Measurements from ENCODE around the gene ZNF487.
"Not testable (repeated sequence)": the region's sequence is repeated elsewhere in the genome, so short reads cannot be mapped to it uniquely, and the experiment has no call there.

The ZNF487 gene

DNA sequence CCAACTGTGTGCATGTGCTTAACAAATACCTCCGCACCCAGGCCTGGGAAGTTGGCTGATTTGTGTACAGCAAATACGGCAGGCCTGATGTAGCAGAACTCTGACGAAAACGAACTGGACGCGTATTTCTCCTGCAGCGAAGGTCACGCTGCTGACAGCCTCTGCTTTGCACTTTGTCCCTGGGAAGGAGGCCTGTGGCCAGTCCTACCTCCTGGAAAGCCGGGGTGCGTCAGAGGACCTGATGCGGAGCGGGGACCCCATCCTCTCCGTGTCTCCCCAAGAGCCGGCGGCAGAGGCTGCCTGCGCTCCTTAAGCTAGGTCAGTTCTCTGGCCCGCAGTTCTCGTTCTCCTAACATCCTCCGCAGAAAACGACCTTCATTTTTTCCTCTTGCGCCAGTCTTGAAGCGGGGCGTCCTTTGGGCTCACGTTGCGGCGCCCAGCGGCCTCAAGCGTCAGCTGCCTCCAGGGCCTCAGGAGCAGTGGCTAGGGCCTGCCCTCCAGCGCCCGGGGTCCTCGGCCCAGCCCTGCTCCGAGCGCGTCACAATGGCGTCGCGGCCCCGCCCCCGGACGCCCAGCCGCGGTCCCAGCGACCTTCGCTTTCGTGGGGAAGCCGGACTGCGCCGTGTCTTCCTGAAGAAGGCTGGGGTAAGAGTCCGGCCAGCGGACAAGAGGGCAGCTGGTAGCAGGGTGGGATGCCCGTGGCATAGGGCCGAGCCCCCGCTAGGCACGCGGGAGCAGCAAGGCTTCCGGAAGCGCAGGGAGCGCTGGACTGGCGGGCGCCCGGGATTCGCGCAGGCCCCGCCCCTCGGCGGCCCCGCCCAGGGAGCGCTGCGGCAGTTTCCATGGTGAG is at the start of gene ZNF487:
Gene ZNF487 (plus strand): TSS at position 821 of the 850 bp plus-strand sequence. CDS start 38,703 bp downstream, outside the sequence.
- DNase-seq: peak; percentile 81

DNA sequence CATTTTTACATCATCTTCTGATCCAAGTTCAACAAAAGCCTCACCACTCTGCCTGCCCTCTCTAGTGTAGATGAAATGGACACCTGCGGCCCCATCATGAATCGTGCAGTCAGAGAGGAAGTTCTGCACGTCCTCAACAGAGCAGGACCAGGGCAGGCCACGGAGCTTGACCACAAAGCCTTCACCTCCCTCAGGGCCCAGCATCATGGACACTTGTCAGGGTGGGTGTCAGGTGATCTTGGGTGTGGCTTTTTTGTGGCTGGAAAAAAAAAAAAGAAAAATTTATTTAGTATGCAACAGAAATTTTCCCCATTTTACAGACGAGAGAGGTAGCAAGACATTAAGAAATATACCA is 49.3 kb upstream of the ZNF487 start:
- no peak for DNase-seq

DNA sequence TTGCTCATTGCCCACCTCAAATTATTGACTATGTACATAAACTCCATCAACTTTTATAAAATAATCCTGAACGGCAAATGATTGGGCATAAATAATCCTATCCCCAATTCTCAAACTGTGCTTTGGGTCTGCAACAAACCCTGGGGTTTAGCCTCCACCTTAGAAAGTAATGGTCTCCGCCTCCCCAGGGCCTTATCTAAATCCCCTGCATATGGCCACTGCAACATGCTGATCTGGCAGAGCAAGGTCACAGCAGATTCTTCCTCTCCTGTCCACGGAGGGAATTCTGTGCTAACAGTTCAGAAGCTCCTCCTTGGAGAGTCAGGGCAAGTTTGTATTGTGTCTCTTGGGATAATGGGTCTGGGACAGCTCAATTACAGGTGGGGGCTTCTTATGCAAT is 47.0 kb upstream of the ZNF487 start:
- DNase-seq: no peak

- no peak for DNase-seq
Measured at GRCh38 chr10:43390333-43390732, 46.6 kb upstream of the ZNF487 start.

DNA sequence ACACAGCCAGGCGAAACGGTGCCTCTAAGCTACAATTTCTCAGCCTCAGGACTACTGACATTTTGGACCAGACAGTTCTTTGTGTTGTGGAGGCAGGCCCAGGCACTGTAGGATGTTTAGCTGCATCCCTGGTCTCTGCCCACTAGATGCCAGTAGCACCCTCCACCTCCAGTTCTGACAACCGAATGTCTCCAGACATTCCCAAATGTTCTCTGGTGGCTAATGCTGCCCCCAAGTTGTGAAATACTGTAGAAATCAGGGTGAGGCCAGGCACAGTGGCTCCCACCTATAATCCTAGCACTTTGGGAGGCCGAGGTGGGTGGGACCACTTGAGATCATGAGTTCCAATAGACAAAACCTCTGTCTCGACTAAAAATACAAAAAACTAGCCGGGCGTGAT is 46.2 kb upstream of the ZNF487 start:
- no peak for DNase-seq

- no peak for DNase-seq
Measured at GRCh38 chr10:43391496-43391895, 45.4 kb upstream of the ZNF487 start.

DNA sequence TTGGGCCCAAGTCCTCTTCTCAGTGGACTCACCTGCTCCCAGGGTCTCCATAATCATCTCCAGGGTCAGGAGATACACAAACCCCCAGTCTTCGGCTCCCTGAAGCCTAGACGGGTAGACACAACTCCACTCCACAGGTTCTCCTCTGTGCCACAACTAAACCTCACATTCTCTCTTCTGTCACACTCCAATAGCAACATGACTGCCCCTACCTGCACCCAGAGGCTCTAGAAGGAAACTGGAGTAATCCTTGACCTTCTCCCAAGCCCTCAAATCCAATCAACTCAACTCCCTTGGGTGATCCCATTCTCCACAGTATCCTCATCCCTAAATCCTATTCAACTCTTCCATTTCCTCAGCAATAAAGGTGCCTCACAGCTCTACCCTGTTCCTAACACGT is 44.2 kb upstream of the ZNF487 start:
- no peak for DNase-seq

- not testable (repeated sequence) for DNase-seq
Measured at GRCh38 chr10:43393186-43393585, 43.7 kb upstream of the ZNF487 start.

DNA sequence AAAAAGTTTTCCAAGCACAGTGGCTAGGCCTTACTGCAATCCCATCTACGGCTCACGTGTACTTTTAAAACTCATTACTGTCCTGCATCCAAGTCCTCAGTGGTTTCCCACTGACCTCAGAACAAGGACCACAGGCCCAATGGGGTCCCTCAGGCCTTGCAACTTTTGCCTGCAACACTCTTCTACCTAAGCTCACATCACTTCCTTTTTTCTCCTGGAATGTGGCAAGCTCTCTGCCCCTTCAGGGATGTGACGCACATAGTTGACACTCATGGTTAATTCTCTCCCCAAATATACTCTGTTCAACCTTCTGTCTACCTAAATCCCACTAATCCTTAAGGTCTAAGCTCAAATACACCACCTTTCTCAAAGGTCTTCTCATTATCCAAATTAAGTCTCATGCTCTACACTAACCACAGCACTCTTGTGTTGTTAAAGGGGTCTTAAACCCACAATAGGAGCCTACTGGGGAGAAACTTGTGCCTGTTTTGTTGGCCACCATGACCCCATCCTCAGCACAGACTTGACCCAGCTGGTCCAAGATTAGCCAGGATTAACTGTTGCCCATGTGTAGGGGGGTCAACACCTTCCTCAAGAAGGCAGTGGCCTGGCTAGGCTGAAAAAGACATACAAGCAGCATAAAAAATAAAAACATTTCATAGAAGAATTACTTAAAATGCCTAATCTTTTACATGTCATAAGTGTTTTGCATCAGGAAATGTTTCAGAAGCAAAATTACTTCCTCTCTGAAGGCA is 43.1 kb upstream of the ZNF487 start:
- DNase-seq: no peak

DNA sequence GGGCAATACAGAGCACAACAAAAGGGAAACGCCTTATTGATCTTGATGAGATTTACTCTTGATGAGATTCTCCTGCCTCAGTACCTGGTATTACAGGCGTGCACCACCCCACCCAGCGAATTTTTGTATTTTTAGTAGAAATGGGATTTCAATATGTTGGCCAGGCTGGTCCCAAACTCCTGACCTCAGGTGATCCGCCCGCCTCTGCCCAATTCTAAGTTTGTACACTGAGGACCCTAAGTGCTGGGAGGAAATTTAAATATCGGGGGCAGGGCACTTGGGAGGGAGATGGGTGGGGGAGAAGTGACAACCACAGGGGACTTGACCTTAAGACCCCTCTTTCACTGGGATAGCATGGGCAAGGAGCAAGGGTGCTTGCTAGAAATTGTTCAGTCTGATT is 42.0 kb upstream of the ZNF487 start:
- DNase-seq: no peak

- no peak for DNase-seq
Measured at GRCh38 chr10:43395571-43396060, 41.3 kb upstream of the ZNF487 start.

DNA sequence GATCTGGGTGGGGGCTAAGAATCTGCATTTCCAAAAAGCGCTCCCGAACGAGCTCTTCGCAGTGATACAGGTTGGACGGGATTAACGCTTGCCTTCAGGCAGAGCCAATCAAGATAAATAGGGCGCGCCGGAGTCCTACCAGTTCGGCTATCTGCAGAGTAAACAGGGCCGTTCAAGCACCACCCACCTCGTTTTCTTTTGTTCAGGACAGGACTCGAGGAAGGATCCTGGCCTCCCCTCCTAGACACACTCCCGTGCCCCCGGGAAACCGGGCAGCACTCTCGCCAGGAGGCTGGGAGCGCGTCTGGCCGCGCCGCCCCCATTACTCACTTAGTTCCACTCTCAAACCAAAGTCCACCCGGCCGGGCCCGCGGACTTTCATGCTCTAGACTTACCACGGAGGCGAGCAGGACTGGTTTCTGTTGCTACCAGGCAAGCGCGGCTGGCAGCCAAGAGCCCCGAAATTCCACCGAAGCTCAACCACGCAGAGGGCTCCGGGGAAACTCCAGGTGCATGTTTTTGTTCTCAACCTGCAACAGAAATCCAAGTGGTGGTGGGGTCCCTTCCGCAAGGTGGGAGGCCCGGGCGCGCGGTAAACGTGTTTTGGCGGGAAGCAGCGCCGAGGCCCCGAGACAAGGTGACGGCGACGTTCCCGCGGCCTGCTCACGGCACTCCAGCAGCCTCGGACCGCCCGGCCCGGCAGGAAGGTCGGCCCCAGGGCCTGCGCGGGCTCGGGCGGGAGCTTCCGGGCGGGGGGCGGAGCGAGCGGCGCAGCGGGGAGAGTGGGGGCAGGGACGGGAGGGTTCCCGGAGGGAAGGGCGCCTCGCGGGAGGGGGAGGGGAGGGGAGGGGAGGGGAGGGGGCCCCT is 40.6 kb upstream of the ZNF487 start:
- DNase-seq: peak; percentile 75

- peak; percentile 69 for DNase-seq
Measured at GRCh38 chr10:43396928-43397624, 39.8 kb upstream of the ZNF487 start.

DNA sequence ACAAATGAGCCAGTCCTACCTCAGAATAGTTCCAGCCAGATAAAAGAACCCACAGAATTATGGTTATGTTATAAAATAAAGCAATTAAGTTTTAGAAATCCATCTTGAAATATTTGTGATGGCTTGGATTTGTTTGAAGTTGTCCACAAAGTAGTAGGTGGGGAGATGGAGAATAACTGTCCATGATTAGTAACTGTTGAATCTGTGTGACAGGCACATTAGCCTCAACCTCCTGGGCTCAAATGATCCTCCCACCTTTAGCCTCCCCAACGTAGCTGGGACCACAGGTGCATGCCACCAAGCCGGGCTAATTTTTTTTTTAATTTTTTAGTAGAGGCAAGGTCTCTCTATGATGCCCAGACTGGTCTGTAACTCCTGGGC is 38.0 kb upstream of the ZNF487 start:
- DNase-seq: no peak

DNA sequence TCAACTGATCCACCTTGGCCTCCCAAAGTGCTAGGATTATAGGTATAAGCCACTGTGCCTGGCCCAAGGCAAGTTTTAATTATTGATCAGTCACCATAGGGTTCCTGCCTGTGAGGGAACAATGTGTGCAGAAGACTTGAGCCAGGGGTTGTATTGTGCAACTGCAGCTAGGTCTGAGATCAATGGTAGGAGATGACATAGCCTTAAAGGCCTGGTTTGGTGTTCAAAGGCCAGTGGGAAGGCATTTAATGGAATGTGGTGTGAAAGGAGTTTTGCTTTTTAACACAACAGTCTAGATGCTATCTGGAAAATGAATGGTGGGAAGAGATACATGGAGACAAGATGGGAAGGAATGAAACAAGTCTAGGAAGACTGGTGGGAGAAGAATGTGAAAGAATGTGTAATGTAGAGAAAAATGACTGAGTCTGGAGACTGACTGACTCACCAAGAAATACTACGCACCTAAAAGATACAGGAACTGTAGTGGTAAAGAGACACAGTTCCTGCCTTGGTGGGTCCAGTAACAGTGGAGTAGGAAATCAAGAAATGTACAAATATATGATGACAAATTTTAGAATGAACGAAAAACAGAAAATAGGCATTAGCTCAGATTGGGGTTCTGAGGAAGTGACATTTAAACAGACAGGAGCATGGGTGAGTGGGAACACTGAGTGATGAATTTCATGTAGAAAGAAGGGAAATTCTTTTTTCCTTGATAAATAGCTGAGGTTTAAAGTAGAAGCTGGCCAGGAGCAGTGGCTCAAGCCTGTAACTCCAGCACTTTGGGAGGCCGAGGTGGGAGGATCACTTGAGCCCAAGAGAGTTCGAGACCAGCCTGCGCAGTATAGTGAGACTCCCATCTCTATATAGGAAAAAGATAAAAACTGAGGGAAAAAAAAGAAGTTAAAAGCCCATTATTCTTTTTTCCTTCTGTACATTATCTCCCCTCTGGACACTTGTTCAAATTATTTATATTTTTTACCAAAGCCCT is 37.3 kb upstream of the ZNF487 start:
- no peak for DNase-seq

- no peak for DNase-seq
Measured at GRCh38 chr10:43401627-43402026, 35.3 kb upstream of the ZNF487 start.

DNA sequence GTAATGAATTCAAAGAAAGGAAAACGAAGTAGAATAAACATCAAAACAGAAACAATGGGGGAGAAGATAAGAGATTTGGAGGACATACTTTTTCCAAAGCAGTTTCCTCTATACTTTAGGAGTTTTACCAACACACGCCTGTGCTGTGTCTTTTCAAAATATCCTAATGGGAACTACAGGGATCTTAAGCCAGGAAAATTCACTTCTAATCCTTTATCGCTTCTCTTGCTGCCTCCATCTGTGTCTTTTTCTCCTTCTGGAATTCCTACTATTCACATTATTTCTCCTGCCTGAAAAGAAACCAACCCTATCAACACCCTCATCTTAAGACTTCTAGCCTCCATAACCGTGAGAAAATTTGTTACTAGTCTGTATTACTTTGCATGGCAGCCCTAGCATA is 34.7 kb upstream of the ZNF487 start:
- DNase-seq: no peak

GRCh38 chr10:43402880-43403452 is 33.9 kb upstream of the ZNF487 start:
- no peak for DNase-seq

GRCh38 chr10:43403911-43404703 is 32.8 kb upstream of the ZNF487 start:
- DNase-seq: no peak

- no peak for DNase-seq
Measured at GRCh38 chr10:43404704-43405084, 32.2 kb upstream of the ZNF487 start.
